Ovary (tissue), 9 donors: ENCODE results near the gene KIF5A. TPM values are rescaled to one million over a fixed set of nuclear protein-coding genes. Genes with fewer than 3 reads are reported as not detected.

Experiments used
- DNase-seq, 5 donors: peaks; one replicate each; pipeline ENCODE4 v3.0.0-alpha.2; 2019 to 2020
- H3K27ac ChIP-seq, 2 donors: fragments of 200-600 bp; one replicate each; pipeline versions ENCODE4 v1.5.1 to v1.8.0; 2019 to 2022
- H3K27me3 ChIP-seq: fragments of 200-600 bp; one replicate; pipeline ENCODE4 v1.8.0; 2022
- H3K36me3 ChIP-seq: fragments of 200-600 bp; sonication (generic); one replicate; pipeline ENCODE4 v1.5.1; 2019
- H3K4me1 ChIP-seq: one replicate; pipeline ENCODE4 v1.8.1; 2013; ENCODE audit warnings: mild to moderate bottlenecking, moderate library complexity; ENCODE audit not compliant: insufficient read depth
- H3K4me3 ChIP-seq: fragments of 200-600 bp; sonication (generic); one replicate; pipeline ENCODE4 v1.5.1; 2017
- H3K9me3 ChIP-seq, 2 donors: fragments of 200-600 bp in 1 of 2; sonication (generic) in 1 of 2; one replicate each; pipeline versions ENCODE4 v1.5.1 to v1.8.1; 2013 to 2019; ENCODE audit warnings: mild to moderate bottlenecking in 1 of 2, moderate library complexity in 1 of 2
- CTCF ChIP-seq, 3 donors: fragments of 450-650 bp in 2 of 3; fragments of 200-600 bp in 1 of 3; IDR thresholded peaks; one replicate each; pipeline versions ENCODE4 v1.5.1 to v1.8.0; 2016 to 2022; ENCODE audit warnings: antibody characterized with exemption in 3 of 3, mild to moderate bottlenecking in 1 of 3
- EP300 ChIP-seq: sonication (generic); formaldehyde crosslinking; IDR thresholded peaks from one replicate; pipeline ENCODE4 v1.6.1; 2017; ENCODE audit warnings: antibody characterized with exemption
- POLR2A ChIP-seq: fragments of 450-650 bp; IDR thresholded peaks from one replicate; pipeline ENCODE4 v1.6.1; 2017; ENCODE audit warnings: antibody characterized with exemption, mild to moderate bottlenecking, moderate library complexity
- WGBS, 3 donors: extraction: QIAGEN DNeasy Blood & Tissue Kit in 1 of 3; methylation state at CpG; one replicate each; pipeline versions ENCODE4 v1.1.5 to v1.1.7; 2013 to 2017; 5-methylcytosine and 5-hydroxymethylcytosine counted together
- intact Hi-C, 4 donors: fragments of 100-400 bp; cut with DNase I; formaldehyde crosslinking; loops; one replicate each; pipeline versions ENCODE4 v1.11.0 to v1.15.1; 2022 to 2023
- polyA plus RNA-seq, 2 donors: library from polyadenylated mRNA; stranded (reverse); fragments of 200-250 nt in 1 of 2; fragments of 350-450 nt in 1 of 2; fragmentation: Illumina TruSeq in 1 of 2; extraction: RNeasy Lipid Tissue Mini Kit (QIAGEN cat#74804) in 1 of 2; gene quantifications; one replicate each; pipeline ENCODE4 v1.2.3, GENCODE V29; 2013 to 2014
- total RNA-seq, 7 donors: library from RNA; depleted of rRNA in 2 of 7; stranded (reverse); fragments of >200 nt in 2 of 7; fragmentation: NEBNext Ultra II Directional in 3 of 7; extraction: Animal tissue kit (Norgen Biotek cat#: 25700) in 3 of 7; gene quantifications; one replicate each; pipeline versions ENCODE4 v1.1.0 to v1.2.4, GENCODE V29; 2016 to 2023
- donor health status: DM: no; HTN: no; CAD: no; lungs with moderate emphysema.
- donor health status: DM: no; HTN: no; CAD: no.
- donor health status: Bipolar disorder and iron deficiency.
- donor health status: DM: yes; HTN: yes; CAD: no.
- donor health status: DM: no; HTN: no; CAD: no.
- donor health status: DM: yes; HTN: yes; CAD: no.

KIF5A gene
- total and polyA plus RNA-seq, 9 donors = 0.08 to 0.48 (median 0.30) TPM; not detected in 1

- intact Hi-C loops = no loop called here
- Histone ChIP-seq H3K4me1 (no peaks in the 10 kb centered on the region), H3K4me3 (no peak overlapping the region), H3K27ac (no peak overlapping the region), H3K27me3 (no peaks in the 10 kb centered on the region), H3K9me3 (no peaks in the 10 kb centered on the region), H3K36me3 (no peaks in the 10 kb centered on the region)
- no peak for DNase-seq
- WGBS, 3 donors = 51 to 58% (median 53%) methylated on average over 6 of the region's 6 CpGs
- TF ChIP-seq CTCF (IDR thresholded peaks at IDR 0.05) = no peak
- TF ChIP-seq POLR2A = no peak
- TF ChIP-seq EP300 = no peak
Observed at GRCh38 chr12:57529831-57530230, 20.0 kb upstream of the KIF5A start.

- Histone ChIP-seq H3K4me1 (no peaks in the 10 kb centered on the region), H3K9me3 (no peaks in the 10 kb centered on the region), H3K27ac (no peak overlapping the region), H3K36me3 (no peaks in the 10 kb centered on the region), H3K4me3 (no peak overlapping the region), H3K27me3 (no peaks in the 10 kb centered on the region)
- intact Hi-C loops = no loop called here
- no peak for TF ChIP-seq CTCF (IDR thresholded peaks at IDR 0.05)
- DNase-seq = no peak
- 73 to 77% (median 76%) methylated on average over 5 of the region's 5 CpGs for WGBS, 3 donors
Observed at GRCh38 chr12:57530396-57531142, 19.3 kb upstream of the KIF5A start.

- H3K9me3 ChIP-seq = no peaks in the 10 kb centered on the region
- H3K27ac ChIP-seq = no peak overlapping the region
- H3K27me3 ChIP-seq = no peaks in the 10 kb centered on the region
- H3K4me3 ChIP-seq = no peak overlapping the region
- intact Hi-C loops = no loop called here
- DNase-seq = no peak
- H3K36me3 ChIP-seq = no peaks in the 10 kb centered on the region
- WGBS, 3 donors = 62 to 89% (median 65%) methylated on average over 1 of the region's 1 CpG
- TF ChIP-seq EP300 = no peak
- no peak for TF ChIP-seq CTCF (IDR thresholded peaks at IDR 0.05)
- TF ChIP-seq POLR2A = no peak
- H3K4me1 ChIP-seq = no peaks in the 10 kb centered on the region
Observed at GRCh38 chr12:57531836-57532235, 18.0 kb upstream of the KIF5A start.

- Histone ChIP-seq H3K4me1 (no peaks in the 10 kb centered on the region), H3K9me3 (no peaks in the 10 kb centered on the region), H3K27ac (no peak overlapping the region), H3K4me3 (no peak overlapping the region), H3K27me3 (no peaks in the 10 kb centered on the region), H3K36me3 (no peaks in the 10 kb centered on the region)
- intact Hi-C loops = no loop called here
- 91 to 92% (median 91%) methylated on average over 8 of the region's 8 CpGs for WGBS, 3 donors
- TF ChIP-seq POLR2A (no peak), EP300 (no peak), CTCF (IDR thresholded peaks at IDR 0.05) (no peak)
- no peak for DNase-seq
Observed at GRCh38 chr12:57533108-57533507, 16.7 kb upstream of the KIF5A start.
